Measurements from ENCODE around the gene C5orf58.

The C5orf58 gene

DNA sequence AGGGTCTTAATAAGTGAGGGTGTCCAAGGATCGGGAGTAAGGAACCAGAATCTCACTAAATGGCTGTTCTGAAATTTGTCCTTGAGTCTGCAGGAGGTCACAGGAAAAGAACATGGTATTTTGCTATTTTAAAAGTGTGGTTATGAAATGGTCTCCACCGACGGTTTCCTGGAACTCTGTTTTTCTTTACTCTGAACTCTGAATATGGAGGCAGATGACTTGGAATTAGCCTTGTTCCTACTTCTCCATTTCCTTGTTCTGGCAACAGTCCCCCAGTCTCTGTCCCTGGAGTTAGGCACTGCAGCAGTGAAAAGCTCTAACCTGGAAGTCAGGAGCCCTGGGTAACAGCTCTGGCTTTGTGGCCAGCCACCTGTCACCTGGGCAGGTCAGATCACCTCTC lies 46.6 kb upstream of the C5orf58 start:
- Histone ChIP-seq H3K4me2 (ENCODE audit: low read depth, low read length, poor library complexity, severe bottlenecking) (no peak overlapping the region), H3K9me2 (replicated peaks; ENCODE audit: low read depth, low read length) (no peaks in the 10 kb centered on the region), H3K4me1 (ENCODE audit: insufficient read depth, low read length, poor library complexity, severe bottlenecking) (no peaks in the 10 kb centered on the region), H3K27me3 (ENCODE audit: insufficient read depth, low read length, poor library complexity, severe bottlenecking) (no peaks in the 10 kb centered on the region), H3F3A (ENCODE audit: low read depth) (no peaks in the 10 kb centered on the region), H3K79me2 (ENCODE audit: insufficient read depth, low read length) (no peaks in the 10 kb centered on the region), H2AFZ (ENCODE audit: low read length) (no peak overlapping the region), H4K20me1 (ENCODE audit: insufficient read depth, low read length, poor library complexity, severe bottlenecking) (no peaks in the 10 kb centered on the region), H3K36me3 (ENCODE audit: insufficient read depth, low read length) (no peaks in the 10 kb centered on the region), H3K9me3 (ENCODE audit: insufficient read depth, low read depth, low read length) (no peaks in the 10 kb centered on the region), H3K4me3 (ENCODE audit: low read length, poor library complexity, severe bottlenecking) (no peak overlapping the region), H3K9ac (ENCODE audit: low read depth, low read length, poor library complexity, severe bottlenecking) (no peak overlapping the region)
- TF ChIP-seq, protein P1, sequence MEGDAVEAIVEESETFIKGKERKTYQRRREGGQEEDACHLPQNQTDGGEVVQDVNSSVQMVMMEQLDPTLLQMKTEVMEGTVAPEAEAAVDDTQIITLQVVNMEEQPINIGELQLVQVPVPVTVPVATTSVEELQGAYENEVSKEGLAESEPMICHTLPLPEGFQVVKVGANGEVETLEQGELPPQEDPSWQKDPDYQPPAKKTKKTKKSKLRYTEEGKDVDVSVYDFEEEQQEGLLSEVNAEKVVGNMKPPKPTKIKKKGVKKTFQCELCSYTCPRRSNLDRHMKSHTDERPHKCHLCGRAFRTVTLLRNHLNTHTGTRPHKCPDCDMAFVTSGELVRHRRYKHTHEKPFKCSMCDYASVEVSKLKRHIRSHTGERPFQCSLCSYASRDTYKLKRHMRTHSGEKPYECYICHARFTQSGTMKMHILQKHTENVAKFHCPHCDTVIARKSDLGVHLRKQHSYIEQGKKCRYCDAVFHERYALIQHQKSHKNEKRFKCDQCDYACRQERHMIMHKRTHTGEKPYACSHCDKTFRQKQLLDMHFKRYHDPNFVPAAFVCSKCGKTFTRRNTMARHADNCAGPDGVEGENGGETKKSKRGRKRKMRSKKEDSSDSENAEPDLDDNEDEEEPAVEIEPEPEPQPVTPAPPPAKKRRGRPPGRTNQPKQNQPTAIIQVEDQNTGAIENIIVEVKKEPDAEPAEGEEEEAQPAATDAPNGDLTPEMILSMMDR (conservative IDR thresholded peaks at IDR 0.05; ENCODE audit: low read length): no peak
- no peak for TF ChIP-seq EZH2phosphoT487 (IDR thresholded peaks at IDR 0.05; ENCODE audit: borderline replicate concordance)

DNA sequence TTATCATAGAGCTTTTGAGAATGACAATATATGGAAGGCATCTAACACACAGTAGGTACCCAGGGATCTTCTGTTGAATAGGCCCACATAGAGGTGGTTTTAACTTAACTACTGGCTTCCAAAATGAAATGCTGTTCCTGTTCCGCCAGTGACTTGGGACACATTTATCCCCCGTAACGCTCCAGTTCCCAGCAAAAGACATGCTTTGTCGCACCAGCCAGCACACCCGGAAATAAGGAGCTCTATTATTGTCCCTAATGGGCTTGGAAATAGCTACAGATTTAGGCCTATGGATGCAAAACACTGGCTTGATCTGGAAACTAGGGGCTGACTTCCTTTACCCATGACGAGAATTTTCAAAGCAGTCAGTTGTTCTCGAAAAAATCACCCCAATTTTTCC lies 45.9 kb upstream of the C5orf58 start:
- TF ChIP-seq EZH2phosphoT487 (IDR thresholded peaks at IDR 0.05; ENCODE audit: borderline replicate concordance): no peak
- TF ChIP-seq, protein P1 (conservative IDR thresholded peaks at IDR 0.05; ENCODE audit: low read length): no peak
- Histone ChIP-seq H3K79me2 (ENCODE audit: insufficient read depth, low read length) (no peaks in the 10 kb centered on the region), H3K9me3 (ENCODE audit: insufficient read depth, low read depth, low read length) (no peaks in the 10 kb centered on the region), H3K9me2 (replicated peaks; ENCODE audit: low read depth, low read length) (no peaks in the 10 kb centered on the region), H3K36me3 (ENCODE audit: insufficient read depth, low read length) (no peaks in the 10 kb centered on the region), H3K4me3 (ENCODE audit: low read length, poor library complexity, severe bottlenecking) (no peak overlapping the region), H2AFZ (ENCODE audit: low read length) (no peak overlapping the region), H3F3A (ENCODE audit: low read depth) (no peaks in the 10 kb centered on the region), H3K27me3 (ENCODE audit: insufficient read depth, low read length, poor library complexity, severe bottlenecking) (no peaks in the 10 kb centered on the region), H4K20me1 (ENCODE audit: insufficient read depth, low read length, poor library complexity, severe bottlenecking) (no peaks in the 10 kb centered on the region), H3K4me2 (ENCODE audit: low read depth, low read length, poor library complexity, severe bottlenecking) (no peak overlapping the region), H3K9ac (ENCODE audit: low read depth, low read length, poor library complexity, severe bottlenecking) (no peak overlapping the region), H3K4me1 (ENCODE audit: insufficient read depth, low read length, poor library complexity, severe bottlenecking) (no peaks in the 10 kb centered on the region)

- H3K9ac ChIP-seq (ENCODE audit: low read depth, low read length, poor library complexity, severe bottlenecking): no peak overlapping the region
- H3K36me3 ChIP-seq (ENCODE audit: insufficient read depth, low read length): no peaks in the 10 kb centered on the region
- H3K9me3 ChIP-seq (ENCODE audit: insufficient read depth, low read depth, low read length): no peaks in the 10 kb centered on the region
- H3K79me2 ChIP-seq (ENCODE audit: insufficient read depth, low read length): no peaks in the 10 kb centered on the region
- no peaks in the 10 kb centered on the region for H4K20me1 ChIP-seq (ENCODE audit: insufficient read depth, low read length, poor library complexity, severe bottlenecking)
- TF ChIP-seq, protein P1 (conservative IDR thresholded peaks at IDR 0.05; ENCODE audit: low read length): no peak
- TF ChIP-seq EZH2phosphoT487 (IDR thresholded peaks at IDR 0.05; ENCODE audit: borderline replicate concordance): no peak
- H3K4me1 ChIP-seq (ENCODE audit: insufficient read depth, low read length, poor library complexity, severe bottlenecking): no peaks in the 10 kb centered on the region
- no peaks in the 10 kb centered on the region for H3K27me3 ChIP-seq (ENCODE audit: insufficient read depth, low read length, poor library complexity, severe bottlenecking)
- H3K9me2 ChIP-seq (replicated peaks; ENCODE audit: low read depth, low read length): no peaks in the 10 kb centered on the region
- no peak overlapping the region for H3K4me3 ChIP-seq (ENCODE audit: low read length, poor library complexity, severe bottlenecking)
- H3F3A ChIP-seq (ENCODE audit: low read depth): no peaks in the 10 kb centered on the region
- H2AFZ ChIP-seq (ENCODE audit: low read length): no peak overlapping the region
- H3K4me2 ChIP-seq (ENCODE audit: low read depth, low read length, poor library complexity, severe bottlenecking): no peak overlapping the region
These were observed 42.2 kb upstream of the C5orf58 start for GRCh38 chr5:170190436-170191134.

All from Loucy (cell line).